GM19023 (cell line): Measurements from ENCODE around the gene IGF1R.

Experiments
- ATAC-seq: cut with Tn5 transposase; IDR thresholded peaks from one replicate; pipeline ENCODE4 v1.9.1; 2021; ENCODE audit warnings: mild to moderate bottlenecking, moderate library complexity; ENCODE audit not compliant: unreplicated experiment

Gene IGF1R

DNA sequence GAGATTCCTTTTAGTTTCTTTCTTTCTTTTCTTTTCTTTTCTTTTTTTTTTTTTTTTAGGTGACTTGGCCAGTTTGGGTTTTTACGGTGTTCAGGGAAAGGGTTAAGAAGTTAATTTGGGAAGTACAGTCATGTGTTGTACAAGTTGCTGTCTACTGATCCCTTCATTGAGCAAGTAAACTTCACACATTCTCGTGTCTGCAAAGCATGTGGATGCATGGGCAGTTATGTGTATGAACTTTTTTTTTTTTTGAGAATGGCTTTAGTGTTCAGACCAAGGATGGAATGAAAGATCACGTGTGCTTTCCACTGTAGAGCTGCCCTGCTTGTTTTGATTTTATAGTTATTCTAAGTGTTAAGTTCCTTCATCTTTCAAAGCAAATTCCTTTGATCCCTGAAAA lies 227.0 kb downstream of the IGF1R start:
- no peak for ATAC-seq

DNA sequence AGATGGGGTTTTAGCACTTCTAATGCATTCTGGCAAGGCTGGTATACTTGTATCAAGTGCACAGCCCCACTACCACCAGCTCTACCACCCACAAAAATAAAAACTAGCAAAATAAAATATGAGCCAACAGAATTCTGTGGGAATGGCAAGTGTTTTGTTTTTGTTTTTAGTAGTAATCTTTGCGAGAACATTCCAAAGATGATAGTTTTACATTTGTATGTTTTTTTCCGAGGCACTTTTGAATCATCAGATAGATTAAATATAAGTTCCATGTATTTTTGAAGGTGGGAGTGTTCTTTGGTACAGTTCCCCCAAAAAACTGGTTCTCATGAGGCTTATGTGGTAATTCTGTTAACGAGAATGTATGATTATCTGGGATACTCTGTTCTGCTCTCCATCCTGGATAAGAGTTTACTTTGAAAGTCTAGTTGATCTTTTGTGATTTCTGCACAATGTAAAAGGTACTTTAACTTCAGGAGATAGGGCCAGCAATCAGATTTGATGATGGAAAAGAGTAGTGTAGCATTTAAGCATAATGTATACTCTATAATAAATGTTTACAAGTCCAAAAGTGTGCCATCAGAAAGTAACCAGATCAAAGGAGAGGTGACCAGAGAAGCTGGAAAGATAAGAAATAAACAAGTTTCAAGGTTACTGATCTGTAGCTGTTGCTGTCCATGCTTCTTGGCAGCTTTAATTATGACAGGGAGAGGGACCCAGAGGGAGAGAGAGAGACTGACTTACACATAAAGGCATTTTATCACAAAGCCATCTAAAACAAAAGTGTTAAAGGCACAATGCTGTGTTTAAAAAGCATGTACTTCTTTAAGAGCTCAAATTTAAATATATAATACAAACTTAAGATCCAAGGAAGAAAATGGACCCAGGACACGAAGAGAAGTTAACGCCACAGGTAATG lies 228.4 kb downstream of the IGF1R start:
- ATAC-seq, result no peak

GRCh38 chr15:98878172-98878571 lies 229.8 kb downstream of the IGF1R start:
- no peak for ATAC-seq

- no peak for ATAC-seq
Observed at GRCh38 chr15:98878862-98879261, 230.5 kb downstream of the IGF1R start.

DNA sequence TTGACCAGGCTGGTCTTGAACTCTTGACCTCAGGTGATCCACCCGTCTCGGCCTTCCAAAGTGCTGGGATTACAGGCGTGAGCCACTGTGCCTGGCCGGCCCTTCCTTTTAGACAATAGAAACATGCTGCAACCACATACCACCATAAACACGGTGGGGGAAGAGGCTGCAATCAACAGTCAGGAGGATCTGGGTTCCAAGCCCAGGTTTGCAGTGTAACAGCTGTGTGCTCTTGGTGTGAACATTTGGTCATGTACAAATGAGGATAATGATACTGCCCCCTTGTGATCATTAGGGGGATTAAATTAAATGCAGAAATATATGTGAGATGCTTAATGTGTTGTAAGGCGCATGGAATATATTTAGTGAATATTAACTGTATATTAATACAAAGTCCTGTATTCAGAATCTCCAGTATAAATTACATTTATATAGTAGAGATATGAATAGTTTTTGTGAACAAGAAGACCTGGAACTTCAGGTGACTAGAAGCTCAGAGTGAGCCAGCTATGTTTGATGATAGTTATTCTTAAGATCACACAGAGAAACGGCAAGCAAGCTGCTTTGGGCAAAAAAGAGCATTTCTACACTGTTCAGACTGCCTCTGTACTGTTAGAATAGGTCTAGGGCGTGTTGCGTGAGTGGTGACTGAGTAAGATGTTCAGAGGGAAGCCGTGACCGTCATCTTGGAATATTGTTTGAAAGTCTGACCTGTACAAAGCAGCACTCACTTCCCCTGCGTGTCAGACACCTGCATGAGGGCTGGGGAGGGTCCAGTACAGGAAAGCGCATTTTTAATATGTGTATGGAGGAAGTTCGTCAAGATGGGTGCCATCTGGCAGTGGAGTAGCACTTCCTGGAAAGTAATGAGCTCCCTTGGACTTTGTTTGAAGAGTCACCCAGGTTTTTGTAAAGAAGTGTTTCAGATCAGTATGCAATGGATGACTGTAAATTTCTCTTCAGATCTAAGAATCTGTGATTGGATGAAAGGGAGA lies 233.5 kb downstream of the IGF1R start:
- ATAC-seq, result no peak

GRCh38 chr15:98883478-98883877 lies 235.1 kb downstream of the IGF1R start:
- ATAC-seq, result no peak

DNA sequence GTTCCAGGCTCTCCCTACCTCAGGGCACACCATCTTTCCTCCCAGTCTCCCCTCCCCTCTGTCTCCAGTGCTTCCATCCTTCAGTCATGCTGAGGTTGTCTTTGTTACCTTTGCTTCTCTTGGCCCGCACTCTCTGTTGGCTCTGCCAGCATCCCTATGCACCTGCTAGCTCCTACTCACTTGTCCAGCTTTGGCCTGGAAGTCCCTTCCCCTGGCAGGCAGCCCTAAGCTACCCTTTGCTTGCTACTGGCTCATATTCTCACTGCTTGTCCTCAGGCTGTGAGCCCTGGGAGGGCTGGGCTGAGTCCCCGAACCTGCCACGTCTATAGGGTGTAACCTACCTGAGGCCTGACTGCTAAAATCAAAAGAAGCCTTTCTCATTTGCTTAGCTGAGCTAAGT lies 236.6 kb downstream of the IGF1R start:
- ATAC-seq, result no peak

DNA sequence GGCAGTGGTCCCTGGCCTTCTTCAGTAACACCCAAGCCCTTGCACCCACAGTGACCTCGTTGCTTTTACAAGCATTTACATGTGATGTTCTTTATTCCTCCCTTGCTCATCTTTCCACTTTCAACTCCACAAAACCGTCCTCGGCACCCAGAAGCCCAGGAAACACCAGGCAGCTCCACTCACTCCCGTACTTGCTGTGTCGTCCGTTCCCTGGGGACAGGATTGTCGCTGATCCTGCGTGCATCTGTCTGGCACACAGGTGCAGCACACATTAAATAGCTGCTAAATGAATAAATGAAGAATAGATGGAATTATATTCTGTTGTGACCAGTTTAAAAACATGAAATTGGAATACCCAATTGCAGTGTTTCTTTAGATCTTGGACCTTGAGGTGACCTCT lies 239.6 kb downstream of the IGF1R start:
- no peak for ATAC-seq

DNA sequence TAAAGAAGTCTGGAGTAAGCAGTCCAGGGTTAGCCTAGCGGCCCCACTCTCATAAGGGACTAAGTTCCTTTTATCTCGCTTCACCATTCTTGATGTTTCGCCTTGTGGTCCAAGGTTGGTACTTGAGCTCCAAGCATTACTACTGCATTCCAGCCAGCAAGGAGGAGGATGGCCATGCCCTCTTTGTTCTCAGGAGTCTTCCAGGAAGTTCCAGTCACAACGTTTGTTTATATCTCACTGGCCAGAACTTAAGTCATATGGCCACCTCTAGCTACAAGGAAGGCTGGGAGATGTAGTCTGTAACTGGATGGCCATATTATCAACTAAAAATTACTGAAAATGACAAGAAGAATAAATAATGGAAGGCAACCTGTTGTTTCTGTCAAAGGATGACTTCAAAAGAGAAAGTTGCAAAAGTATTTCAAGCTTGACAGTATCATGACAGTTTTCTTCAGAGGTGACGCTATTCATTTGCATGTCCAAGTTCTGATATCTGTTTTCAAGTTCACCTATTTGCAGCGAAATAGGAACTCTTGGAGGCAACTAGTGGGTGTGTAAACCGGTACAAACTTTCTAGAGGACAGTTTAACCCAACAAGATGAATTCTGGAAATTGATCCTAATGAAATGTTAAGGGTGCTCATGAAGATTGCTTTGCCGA lies 240.6 kb downstream of the IGF1R start:
- no peak for ATAC-seq

DNA sequence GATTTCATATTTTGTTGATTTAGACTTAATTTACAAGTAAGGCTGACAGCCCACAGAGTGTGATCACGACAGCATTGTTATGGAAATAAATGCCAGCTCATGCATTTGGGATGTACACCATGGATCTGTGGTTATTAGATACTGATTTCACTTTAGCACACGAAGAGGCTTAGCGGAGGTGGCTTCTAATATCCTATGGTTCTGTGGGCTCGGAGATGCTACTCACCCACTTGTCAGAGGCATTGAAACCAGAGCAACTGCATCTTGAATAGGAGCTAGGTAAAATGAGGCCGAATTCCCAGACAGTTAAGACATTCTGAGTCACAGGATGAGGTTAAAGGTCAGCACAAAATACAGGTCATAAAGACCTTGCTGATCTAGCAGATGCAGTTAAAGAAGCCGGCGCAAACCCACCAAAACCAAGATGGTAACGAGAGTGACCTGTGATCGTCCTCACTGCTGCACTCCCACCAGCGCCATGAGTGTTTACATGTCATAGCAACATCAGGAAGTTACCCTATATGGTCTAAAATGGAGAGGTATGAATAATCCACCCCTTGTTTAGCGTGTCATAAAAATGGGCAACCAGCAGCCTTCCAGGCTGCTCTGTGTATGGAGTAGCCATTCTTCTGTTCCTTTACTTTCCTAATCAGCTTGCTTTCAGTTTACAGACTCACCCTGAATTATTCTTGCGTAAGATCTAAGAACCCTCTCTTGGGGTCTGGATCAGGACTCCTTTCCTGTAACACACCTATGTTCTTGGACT lies 241.8 kb downstream of the IGF1R start:
- no peak for ATAC-seq

DNA sequence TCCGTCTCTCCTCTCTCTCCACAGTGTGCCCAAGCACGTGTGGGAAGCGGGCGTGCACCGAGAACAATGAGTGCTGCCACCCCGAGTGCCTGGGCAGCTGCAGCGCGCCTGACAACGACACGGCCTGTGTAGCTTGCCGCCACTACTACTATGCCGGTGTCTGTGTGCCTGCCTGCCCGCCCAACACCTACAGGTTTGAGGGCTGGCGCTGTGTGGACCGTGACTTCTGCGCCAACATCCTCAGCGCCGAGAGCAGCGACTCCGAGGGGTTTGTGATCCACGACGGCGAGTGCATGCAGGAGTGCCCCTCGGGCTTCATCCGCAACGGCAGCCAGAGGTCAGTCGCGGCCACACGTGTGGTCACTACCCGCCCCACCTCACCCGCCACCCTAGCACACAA lies 243.0 kb downstream of the IGF1R start:
- ATAC-seq, result no peak

- no peak for ATAC-seq
Observed at GRCh38 chr15:98893401-98893800, 245.1 kb downstream of the IGF1R start.

DNA sequence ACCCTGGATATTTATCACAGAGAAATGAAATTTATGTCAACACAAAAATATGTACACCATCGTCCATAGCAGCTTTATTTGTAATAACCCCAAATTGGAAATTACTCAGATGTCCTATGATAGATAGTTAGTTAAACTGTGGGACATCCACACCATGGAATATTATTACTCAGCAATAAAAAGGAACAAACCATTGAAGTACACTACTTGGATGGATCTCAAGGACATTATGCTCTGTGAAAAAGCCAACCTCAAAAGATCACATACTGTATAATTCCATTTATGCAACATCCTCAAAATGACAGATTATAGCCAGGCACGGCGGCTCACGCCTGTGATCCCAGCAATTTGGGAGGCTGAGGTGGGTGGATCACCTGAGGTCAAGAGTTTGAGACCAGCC lies 246.0 kb downstream of the IGF1R start:
- ATAC-seq, result no peak

DNA sequence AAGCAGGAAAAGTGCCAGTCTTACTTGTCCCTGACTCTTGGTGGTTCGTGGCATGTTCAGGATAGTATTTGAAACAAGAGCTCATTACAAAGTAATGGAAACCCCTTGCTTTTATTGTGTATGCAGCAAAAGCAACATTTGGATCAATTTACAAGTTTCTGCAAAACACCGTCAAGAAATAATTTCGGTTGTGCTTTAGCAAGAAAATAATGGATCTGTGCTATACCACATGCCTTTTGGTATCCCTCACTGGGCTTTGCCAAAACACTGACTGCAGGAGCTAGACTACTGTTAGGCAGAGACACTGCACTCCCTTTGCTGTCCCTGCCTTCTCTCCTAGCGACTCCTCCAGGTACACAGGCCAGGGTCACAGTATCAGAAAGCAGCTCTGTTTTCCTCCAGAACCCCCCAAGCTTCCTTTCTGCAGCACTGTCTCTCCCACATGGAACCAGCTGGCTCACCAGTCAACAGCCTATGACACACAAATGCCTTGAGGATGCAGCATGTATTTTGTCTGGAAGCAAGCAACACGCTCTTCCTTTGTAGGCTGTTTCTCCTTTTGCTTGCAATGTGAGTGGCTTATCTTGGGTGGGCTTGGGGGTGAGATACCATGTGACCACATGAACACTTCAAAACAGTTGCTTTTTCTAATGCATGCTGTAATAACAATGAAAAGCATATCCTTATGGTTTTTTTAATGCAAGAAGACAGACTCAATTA lies 247.8 kb downstream of the IGF1R start:
- ATAC-seq, result no peak

- ATAC-seq, result no peak
Observed at GRCh38 chr15:98896802-98897732, 248.7 kb downstream of the IGF1R start.

DNA sequence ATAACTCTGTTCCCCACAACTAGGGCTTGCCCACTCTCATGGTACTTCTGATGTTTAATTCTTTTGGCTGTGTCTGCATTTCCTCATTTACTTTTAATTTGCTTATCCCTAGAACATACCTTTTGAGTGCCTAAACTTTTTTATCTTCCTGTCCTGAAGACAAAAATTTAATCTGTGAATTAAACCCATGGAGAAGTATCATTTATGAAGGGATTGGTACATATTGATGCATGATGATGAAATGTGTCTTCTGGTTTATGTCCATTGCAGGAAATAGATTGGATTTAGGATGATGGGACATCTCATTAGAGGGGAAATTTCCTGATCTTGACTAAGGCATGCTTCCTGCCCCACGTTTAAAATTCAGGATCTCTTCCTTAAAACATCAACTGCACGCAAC lies 249.8 kb downstream of the IGF1R start:
- ATAC-seq, result no peak

- no peak for ATAC-seq
Observed at GRCh38 chr15:98899272-98900021, 251.1 kb downstream of the IGF1R start.

GRCh38 chr15:98900356-98900755 lies 252.0 kb downstream of the IGF1R start:
- ATAC-seq, result no peak
